Measurements from ENCODE around the gene DLGAP4.

- TF ChIP-seq, protein P1, sequence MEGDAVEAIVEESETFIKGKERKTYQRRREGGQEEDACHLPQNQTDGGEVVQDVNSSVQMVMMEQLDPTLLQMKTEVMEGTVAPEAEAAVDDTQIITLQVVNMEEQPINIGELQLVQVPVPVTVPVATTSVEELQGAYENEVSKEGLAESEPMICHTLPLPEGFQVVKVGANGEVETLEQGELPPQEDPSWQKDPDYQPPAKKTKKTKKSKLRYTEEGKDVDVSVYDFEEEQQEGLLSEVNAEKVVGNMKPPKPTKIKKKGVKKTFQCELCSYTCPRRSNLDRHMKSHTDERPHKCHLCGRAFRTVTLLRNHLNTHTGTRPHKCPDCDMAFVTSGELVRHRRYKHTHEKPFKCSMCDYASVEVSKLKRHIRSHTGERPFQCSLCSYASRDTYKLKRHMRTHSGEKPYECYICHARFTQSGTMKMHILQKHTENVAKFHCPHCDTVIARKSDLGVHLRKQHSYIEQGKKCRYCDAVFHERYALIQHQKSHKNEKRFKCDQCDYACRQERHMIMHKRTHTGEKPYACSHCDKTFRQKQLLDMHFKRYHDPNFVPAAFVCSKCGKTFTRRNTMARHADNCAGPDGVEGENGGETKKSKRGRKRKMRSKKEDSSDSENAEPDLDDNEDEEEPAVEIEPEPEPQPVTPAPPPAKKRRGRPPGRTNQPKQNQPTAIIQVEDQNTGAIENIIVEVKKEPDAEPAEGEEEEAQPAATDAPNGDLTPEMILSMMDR (IDR thresholded peaks at IDR 0.05) = no peak
- TF ChIP-seq ZFX (IDR thresholded peaks at IDR 0.05; ENCODE audit: borderline replicate concordance) = no peak
Observed at GRCh38 chr20:36480456-36481048, 174.4 kb downstream of the DLGAP4 start.
